Mesothelial cell of epicardium (in vitro differentiated cells): ENCODE measurements around the gene YIPF2. TPM values are rescaled to one million over a fixed set of nuclear protein-coding genes. Genes with fewer than 3 reads are reported as not detected.
A peak's percentile ranks its signal among the peaks of the same experiment; 100 is the strongest.

ENCODE experiments used
- DNase-seq, 2 experiments: peaks; one replicate each; pipeline ENCODE4 v3.0.0; 2021; ENCODE audit warnings: low spot score in 2 of 2; ENCODE audit not compliant: unreplicated experiment in 2 of 2
- H3K27ac Mint-ChIP-seq: 2 replicates; pipeline ENCODE4 v1.8.0; 2021; ENCODE audit warnings: mixed read lengths
- H3K27me3 Mint-ChIP-seq: 2 replicates; pipeline ENCODE4 v1.8.0; 2021; ENCODE audit warnings: low read depth, mixed read lengths
- H3K36me3 Mint-ChIP-seq: 2 replicates; pipeline ENCODE4 v1.8.0; 2021; ENCODE audit warnings: mixed read lengths
- H3K4me1 Mint-ChIP-seq: 2 replicates; pipeline ENCODE4 v1.8.0; 2021; ENCODE audit warnings: mixed read lengths
- H3K4me3 Mint-ChIP-seq: 2 replicates; pipeline ENCODE4 v1.8.0; 2021; ENCODE audit warnings: mild to moderate bottlenecking, moderate library complexity, mixed read lengths
- H3K9me3 Mint-ChIP-seq: 2 replicates; pipeline ENCODE4 v1.8.0; 2021; ENCODE audit warnings: mixed read lengths
- CTCF ChIP-seq: fragments of 200-600 bp; sonication (generic); IDR thresholded peaks from one replicate; pipeline ENCODE4 v1.5.0; 2021; ENCODE audit warnings: antibody characterized with exemption; ENCODE audit not compliant: unreplicated experiment
- total RNA-seq: library from RNA; stranded (reverse); gene quantifications from 3 replicates; pipeline ENCODE4 v1.2.1, GENCODE V29; 2021

The YIPF2 gene
- total RNA-seq, 1 donor from 2014 or later = 62.8 TPM

DNA sequence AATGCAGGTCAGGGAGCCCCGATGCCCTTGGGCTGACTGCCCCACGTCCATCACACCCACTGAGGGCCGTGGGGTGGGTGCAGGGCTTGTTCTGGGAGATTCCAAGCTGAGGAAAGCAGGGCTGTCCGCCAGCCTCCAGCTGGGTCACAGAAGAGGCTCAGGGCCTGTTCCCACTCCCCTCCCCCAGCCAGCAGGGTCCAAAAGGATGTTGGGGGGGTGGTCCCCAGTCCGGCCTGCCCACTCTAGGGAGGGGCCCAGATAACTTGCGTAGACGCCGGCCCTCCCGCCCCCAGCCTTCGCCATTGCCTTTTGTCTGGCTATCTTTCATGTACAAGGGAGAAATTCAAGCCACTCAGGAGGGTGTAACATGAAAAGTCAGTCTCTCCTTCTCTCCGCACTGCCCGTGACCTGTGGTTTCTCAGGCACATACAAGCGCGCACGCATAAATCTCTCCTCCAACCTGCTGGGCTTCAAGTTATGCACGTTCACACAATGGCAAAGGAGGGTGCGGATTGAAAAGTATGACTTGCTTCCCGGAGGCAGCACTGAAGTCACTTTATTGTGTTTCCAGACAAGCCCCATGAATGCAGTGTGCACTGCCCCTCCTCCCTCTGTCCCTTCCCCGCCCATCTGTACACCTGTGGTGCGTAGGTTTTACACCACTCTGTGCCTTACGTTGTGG lies 36.9 kb downstream of the YIPF2 start:
- H3K27ac Mint-ChIP-seq = peak overlapping the region; percentile 99

DNA sequence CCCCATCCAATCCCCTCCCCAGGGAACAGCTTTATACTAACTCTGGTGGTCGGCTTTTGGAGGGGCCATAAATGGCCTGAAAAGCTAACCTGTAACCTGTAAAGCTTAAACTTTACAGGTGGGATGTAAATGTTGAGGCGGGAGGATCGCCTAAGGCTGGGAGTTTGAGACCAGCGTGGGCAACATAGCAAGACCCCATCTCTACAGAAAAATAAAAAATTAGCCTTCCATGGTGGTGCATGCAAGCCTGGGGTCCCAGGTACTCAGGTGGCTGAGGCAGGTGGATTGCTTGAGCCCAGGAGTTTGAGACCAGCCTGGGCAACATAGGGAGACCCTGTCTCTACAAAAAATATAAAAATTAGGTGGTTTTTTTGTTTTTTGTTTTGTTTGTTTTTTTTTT lies 38.6 kb downstream of the YIPF2 start:
- no peak overlapping the region for H3K27ac Mint-ChIP-seq
- H3K4me3 Mint-ChIP-seq = no peak overlapping the region
- DNase-seq = no peak
- H3K4me1 Mint-ChIP-seq = peaks cover 51% of the 10 kb centered on the region
- H3K9me3 Mint-ChIP-seq = no peaks in the 10 kb centered on the region
- TF ChIP-seq CTCF = no peak
- no peaks in the 10 kb centered on the region for H3K27me3 Mint-ChIP-seq
- no peaks in the 10 kb centered on the region for H3K36me3 Mint-ChIP-seq

More for the DNA sequence above, 36.9 kb downstream of the YIPF2 start:
- H3K27me3 Mint-ChIP-seq = no peaks in the 10 kb centered on the region
- H3K4me3 Mint-ChIP-seq = peak overlapping the region; percentile 56
- H3K36me3 Mint-ChIP-seq = no peaks in the 10 kb centered on the region
- H3K9me3 Mint-ChIP-seq = no peaks in the 10 kb centered on the region
- peak in 1 of 2 experiments; percentile 53 for DNase-seq
- TF ChIP-seq CTCF = no peak
- peaks cover 44% of the 10 kb centered on the region for H3K4me1 Mint-ChIP-seq

DNA sequence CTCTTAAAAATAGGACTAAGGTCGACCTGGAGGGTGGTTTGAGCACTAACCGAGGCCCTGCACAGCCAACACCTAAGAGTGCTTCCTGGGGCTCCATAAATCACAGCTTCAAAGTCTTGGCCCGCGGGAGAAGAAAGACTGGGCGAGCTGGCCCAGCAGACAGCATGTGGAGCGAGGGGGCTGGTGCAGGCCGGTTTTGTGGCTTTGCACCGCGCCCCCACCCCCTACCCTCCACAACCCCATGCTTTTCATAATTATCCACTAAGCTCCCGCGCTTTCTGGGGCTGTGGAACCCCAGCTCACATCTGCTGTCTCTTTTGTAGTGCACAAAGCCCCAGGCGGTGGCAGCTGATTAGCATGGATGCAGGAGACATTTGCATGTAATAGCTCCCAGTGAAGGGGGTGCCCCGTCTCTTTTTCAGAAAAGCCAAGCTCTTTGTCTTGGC lies 40.0 kb downstream of the YIPF2 start:
- peak overlapping the region; percentile 83 for H3K27ac Mint-ChIP-seq
- no peaks in the 10 kb centered on the region for H3K36me3 Mint-ChIP-seq
- no peaks in the 10 kb centered on the region for H3K27me3 Mint-ChIP-seq
- no peak for TF ChIP-seq CTCF
- peaks cover 43% of the 10 kb centered on the region for H3K4me1 Mint-ChIP-seq
- no peak overlapping the region for H3K4me3 Mint-ChIP-seq
- H3K9me3 Mint-ChIP-seq = no peaks in the 10 kb centered on the region
- no peak for DNase-seq

DNA sequence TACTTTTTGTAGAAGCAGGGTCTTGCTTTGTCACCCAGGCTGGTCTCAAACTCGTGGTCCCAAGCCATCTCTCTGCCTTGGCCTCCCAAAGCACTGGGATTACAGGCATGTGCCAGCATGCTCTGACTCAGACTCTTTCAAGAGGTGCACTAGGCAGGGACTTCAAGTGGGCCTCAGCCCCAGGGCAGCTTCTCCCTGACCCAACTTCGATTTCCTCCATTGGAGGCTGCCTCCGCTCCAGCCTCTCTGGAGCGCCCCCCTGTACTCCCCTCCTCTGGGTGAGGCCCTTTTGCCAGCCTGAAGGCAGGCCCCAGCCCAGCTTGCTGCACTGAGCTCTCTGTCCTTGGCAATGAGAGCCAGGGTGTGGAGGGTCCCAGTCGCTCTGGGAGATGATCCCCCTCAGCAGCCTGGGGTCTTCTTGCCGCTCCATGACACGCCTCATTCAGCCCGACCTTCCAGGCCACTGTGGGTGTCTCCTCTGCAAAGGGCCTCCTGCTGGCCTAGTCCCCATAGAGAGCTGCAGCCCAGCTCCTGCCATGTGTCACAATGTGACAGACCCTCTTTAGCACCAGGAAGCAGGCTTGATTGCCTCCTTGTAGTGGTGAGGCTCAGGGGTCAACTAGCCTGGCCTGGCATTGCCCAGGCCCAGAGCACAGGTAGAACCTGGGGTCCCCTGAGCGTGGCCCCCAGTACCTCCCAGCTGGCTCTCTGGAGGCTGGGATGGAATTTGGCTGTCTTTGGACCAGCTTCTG lies 40.6 kb downstream of the YIPF2 start:
- no peak for TF ChIP-seq CTCF
- no peak for DNase-seq
- Mint-ChIP-seq H3K9me3 (no peaks in the 10 kb centered on the region), H3K36me3 (no peaks in the 10 kb centered on the region), H3K27me3 (no peaks in the 10 kb centered on the region), H3K27ac (peak overlapping the region; percentile 83), H3K4me1 (peaks cover 43% of the 10 kb centered on the region), H3K4me3 (no peak overlapping the region)

DNA sequence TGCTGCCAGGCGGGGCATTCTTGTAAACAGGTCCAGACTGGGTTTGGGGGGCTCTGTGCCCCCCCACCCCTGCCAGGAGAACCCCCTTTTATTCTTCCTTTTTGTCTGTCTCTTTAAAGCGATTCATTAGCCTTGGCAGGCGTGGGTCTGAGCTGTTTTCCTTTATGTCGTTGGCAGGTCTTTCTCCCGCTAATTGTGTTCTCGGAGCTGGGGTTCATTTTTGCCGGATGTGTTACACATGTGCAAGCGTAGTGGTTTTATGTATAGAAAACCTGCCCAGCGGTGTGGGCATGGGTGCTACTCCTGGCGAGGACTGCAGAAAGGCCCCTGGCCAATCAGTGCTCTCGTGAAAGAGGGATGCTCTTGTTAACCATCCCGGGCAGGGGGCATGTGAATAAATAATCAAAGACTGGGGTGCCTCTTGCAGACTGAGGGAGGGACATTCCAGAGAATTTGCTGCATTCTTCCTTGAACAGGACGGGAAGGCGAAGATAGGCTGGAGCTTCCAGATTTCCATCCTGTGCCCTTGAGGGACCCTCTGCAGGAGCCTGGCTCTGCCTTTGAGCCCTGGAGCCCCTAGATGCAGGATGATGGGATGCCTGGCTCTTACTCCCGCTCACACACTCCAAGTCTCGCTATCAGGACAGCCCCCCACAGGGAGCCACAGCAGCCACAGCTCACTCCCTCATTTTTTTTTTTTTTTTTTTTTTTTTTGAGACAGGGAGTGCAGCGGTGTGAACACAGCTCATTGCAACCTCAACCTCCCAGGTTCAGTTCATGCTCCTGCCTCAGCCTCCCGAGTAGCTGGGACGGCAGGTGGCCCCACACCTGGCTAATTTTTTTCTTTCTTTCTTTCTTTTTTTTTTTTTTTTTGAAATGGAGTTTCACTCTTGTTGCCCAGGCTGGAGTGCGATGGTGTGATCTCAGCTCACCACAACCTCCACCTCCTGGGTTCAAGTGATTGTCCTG lies 43.0 kb downstream of the YIPF2 start:
- Mint-ChIP-seq H3K4me1 (peaks cover 27% of the 10 kb centered on the region), H3K9me3 (no peaks in the 10 kb centered on the region), H3K4me3 (no peak overlapping the region), H3K27me3 (no peaks in the 10 kb centered on the region), H3K36me3 (no peaks in the 10 kb centered on the region), H3K27ac (peak overlapping the region; percentile 91)
- DNase-seq = no peak
- no peak for TF ChIP-seq CTCF
